A549 treated with Hydrocortisone at 1 μM for 4 hours (cell line): ENCODE results near the gene OR7G2. TPM values are rescaled to one million over a fixed set of nuclear protein-coding genes. Genes with fewer than 3 reads are reported as not detected.

Experiments used
- total RNA-seq: library from RNA; stranded (reverse); fragments of 200-300 nt; extraction: Qiagen RNA extraction; gene quantifications from 5 replicates; pipeline ENCODE4 v1.2.3, GENCODE V29; 2022

OR7G2 gene
- total RNA-seq = not detected in 5 replicates

DNA sequence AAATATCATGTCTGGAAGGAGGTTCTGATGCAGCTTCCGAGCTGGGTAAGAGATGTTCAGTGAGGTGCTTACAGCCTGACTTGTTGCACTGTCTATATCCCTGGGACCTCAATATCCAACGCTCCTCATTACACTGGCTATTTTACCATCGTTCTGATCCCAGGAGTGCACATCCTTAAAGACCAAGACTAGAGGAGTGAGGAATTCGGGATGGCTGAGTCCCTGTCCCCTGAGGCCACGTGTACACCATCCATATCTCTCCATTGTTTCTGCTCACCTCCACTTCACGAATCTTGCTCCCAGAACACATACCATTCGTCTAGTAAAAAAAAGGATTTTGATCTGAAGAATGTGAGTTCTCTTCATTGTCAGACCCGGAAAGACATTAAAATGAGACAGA lies at the start of gene OR7G2:
Gene OR7G2 (minus strand): TSS at position 101 of the 400 bp plus-strand sequence. CDS start 4,232 bp downstream, outside the sequence.

DNA sequence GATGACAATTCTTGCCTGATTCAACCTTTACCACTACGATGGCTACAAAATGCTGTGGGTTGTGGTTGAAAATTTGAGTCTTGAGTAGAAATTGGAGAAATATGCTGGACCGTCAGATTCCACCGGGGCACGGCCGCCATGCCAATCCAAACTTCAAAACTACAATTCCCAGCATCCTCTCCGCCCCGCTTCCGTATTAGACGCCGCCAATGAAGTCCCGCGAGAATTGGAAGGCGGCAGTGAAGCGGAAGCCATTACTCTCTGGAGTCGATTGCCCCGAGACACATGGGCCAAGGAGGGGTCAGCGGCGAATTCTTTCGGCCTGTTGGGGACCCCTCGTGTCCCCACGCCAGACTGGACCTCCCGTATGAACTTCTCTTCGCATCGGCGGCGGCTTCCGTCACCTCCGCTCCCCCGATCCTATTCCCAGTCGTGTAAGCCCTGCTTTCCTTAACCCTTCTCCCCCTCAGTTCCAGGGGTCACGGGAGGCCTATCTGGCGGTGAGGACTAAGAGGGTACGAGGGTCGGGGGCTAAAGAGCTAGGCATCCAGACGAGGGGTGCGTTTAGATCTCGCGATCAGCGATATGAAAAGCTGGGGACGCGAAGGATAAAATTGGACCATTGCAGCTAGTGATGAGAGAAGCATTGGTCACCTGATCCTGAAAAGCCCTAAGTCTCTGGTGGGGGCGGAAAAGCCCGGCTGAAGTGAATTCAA lies 33.0 kb upstream of the OR7G2 start, which contains the start of gene ZNF317:
Gene ZNF317 (plus strand): TSS at position 239 of the 716 bp plus-strand sequence. CDS start 15,620 bp downstream, outside the sequence.

DNA sequence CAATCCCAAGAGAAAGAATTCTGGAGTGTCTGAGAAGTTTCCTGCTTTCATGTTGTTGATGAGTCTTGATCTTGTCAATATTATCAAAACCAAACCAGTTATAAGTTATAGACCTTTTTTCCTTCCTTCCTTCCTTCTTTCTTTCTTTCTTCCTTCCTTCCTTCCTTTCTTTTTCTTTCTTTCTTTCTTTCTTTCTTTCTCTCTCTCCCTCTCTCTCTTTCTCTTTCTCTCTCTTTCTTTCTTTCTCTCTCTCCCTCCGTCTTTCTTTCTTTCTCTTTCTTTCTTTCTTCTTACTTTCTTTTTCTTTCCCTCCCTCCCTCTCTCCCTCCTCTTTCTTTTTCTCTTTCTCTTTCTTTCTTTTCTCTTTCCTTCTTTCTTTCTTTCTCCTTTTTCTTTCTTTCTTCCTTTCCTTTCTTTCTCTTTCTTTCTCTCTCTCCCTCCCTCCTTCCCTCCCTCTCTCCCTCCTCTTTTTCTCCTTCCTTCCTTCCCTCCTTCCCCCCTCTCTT lies 19.7 kb upstream of the OR7G2 start, which contains the start of gene OR7G3:
Gene OR7G3 (minus strand): TSS at position 51 of the 506 bp plus-strand sequence. CDS start 0 bp downstream, at position 51.

DNA sequence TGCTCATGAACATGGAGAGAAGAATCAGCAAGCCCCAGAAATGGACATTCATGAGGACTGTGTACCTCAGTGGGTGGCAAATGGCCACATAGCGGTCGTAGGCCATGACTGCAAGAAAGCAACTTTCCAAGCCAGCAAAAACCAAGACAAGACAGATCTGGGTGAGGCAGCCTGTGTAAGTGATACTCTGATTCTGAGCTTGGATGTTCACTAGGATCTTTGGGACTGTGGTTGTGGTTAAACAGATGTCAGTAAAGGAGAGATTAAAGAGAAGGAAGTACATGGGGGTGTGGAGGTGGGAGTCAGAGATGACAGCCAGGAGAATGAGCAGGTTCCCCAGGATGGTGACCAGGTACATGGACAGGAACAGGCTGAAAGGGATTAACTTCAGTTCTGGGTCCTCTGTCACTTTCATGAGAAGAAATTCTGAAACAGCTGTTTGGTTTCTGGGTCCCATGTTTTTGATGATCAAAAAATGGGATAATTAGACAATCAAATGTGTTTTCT lies 8.1 kb upstream of the OR7G2 start, which contains the start of gene OR7G1:
Gene OR7G1 (minus strand): TSS at position 457 of the 507 bp plus-strand sequence. CDS start 0 bp downstream, at position 457.

DNA sequence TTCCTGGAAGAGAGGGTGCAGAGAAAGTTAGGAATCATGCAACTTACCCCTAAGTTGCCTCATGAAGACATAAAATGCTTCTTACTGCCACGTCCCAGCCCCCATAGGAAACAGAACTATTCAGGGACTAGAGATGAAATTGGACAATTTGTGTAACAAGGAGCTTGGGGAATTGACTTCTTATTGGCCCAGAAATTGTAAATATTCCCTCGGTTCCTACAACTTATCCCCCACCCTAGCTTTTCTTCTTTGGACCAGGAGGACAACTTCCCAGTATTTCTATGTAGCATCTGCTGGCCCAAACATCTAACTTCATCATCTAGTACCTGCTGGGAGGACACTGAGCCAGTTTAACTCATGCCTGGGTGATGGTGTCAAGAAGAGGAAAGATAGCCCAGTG lies 20.5 kb downstream of the OR7G2 start, which contains the start of gene OR1M1:
Gene OR1M1 (plus strand): TSS at position 301 of the 400 bp plus-strand sequence. CDS start 6,184 bp downstream, outside the sequence.

Other genes starting within 250 kb of the OR7G2 start
- gene MUC16, start 97.1 kb downstream of the OR7G2 start, total RNA-seq = 0.02 to 0.06 TPM (median 0.03 TPM) in 5 replicates
- not detected in 5 replicates for gene OR1M1, start 20.4 kb downstream of the OR7G2 start, total RNA-seq
- not detected in 5 replicates for gene OR7G1, start 8.3 kb upstream of the OR7G2 start, total RNA-seq
- not detected in 5 replicates for gene OR7G3, start 19.5 kb upstream of the OR7G2 start, total RNA-seq
- 15.4 to 19.9 TPM (median 18.6 TPM) in 5 replicates for gene ZNF317, start 32.9 kb upstream of the OR7G2 start, total RNA-seq
- gene OR7D2, start 71.5 kb upstream of the OR7G2 start, total RNA-seq = not detected in 5 replicates
- not detected in 5 replicates for gene OR7D4, start 112.1 kb upstream of the OR7G2 start, total RNA-seq
- gene OR7E24, start 143.5 kb upstream of the OR7G2 start, total RNA-seq = not detected in 5 replicates
- 0.85 to 1.4 TPM (median 1.3 TPM) in 5 replicates for gene ZNF699, start 202.4 kb upstream of the OR7G2 start, total RNA-seq
- gene ZNF559, start 216.7 kb upstream of the OR7G2 start, total RNA-seq = 4.5 to 5.6 TPM (median 4.7 TPM) in 5 replicates